Right lung (tissue), 10 donors: ENCODE data around the gene LCTL. TPM values are rescaled to one million over a fixed set of nuclear protein-coding genes. Genes with fewer than 3 reads are reported as not detected.
A peak's percentile ranks its signal among the peaks of the same experiment; 100 is the strongest.

Experiments
- DNase-seq, 2 donors: peaks; one replicate each; pipeline ENCODE4 v3.0.0-alpha.2; 2013
- long read RNA-seq, 8 donors: transcript quantifications; one replicate each; lab custom pipeline, GENCODE V29; 2026
- polyA plus RNA-seq, 5 donors: library from polyadenylated mRNA; unstranded; fragments of 120-200 nt; gene quantifications; one replicate each; pipeline versions ENCODE4 v1.2.1 to v1.2.3, GENCODE V29; 2013; ENCODE audit warnings: inconsistent platforms in 1 of 5, low replicate concordance in 1 of 5; ENCODE audit not compliant: insufficient read length in 5 of 5, insufficient read depth in 1 of 5

The LCTL gene, protein sequence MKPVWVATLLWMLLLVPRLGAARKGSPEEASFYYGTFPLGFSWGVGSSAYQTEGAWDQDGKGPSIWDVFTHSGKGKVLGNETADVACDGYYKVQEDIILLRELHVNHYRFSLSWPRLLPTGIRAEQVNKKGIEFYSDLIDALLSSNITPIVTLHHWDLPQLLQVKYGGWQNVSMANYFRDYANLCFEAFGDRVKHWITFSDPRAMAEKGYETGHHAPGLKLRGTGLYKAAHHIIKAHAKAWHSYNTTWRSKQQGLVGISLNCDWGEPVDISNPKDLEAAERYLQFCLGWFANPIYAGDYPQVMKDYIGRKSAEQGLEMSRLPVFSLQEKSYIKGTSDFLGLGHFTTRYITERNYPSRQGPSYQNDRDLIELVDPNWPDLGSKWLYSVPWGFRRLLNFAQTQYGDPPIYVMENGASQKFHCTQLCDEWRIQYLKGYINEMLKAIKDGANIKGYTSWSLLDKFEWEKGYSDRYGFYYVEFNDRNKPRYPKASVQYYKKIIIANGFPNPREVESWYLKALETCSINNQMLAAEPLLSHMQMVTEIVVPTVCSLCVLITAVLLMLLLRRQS
- under 1 TPM; 0.35 to 0.91 (median 0.44) TPM for polyA plus RNA-seq
- long read RNA-seq, donor 1: 0 reads
- long read RNA-seq, donor 2: 0 reads
- long read RNA-seq, donor 3: 0 reads
- long read RNA-seq, donor 4: 0 reads
- long read RNA-seq, donor 5: 0 reads
- long read RNA-seq, donor 6: 0 reads
- long read RNA-seq, donor 7: 0 reads
- long read RNA-seq, donor 8, partial matches to known transcripts: 11 of 11 reads
- long read RNA-seq, donor 8, other reads (novel, unspliced or antisense): 0 of 11 reads

DNA sequence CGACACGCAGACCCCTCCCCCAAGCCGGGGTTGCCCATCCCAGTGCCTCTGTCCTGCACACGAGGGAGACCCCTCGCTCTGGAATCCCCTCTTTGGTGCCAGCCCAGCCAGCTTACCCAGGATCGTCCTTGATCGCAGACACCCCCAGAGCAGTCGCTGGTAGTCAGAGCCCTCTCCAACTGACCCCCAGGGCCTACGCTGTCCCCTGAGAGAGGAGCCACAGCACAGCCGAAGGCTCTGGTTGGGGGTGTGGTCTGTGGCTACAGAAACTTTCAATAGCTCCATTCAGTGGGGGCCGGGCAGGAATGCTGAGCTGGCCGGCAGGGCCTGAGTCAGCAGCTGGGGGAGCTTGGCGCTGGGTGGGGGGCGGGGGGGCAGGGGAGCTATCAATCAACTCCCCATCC lies at the start of gene LCTL:
Gene LCTL (minus strand): TSS at position 258 of the 404 bp plus-strand sequence. CDS start 633 bp downstream, outside the sequence.
- no peak for DNase-seq

DNA sequence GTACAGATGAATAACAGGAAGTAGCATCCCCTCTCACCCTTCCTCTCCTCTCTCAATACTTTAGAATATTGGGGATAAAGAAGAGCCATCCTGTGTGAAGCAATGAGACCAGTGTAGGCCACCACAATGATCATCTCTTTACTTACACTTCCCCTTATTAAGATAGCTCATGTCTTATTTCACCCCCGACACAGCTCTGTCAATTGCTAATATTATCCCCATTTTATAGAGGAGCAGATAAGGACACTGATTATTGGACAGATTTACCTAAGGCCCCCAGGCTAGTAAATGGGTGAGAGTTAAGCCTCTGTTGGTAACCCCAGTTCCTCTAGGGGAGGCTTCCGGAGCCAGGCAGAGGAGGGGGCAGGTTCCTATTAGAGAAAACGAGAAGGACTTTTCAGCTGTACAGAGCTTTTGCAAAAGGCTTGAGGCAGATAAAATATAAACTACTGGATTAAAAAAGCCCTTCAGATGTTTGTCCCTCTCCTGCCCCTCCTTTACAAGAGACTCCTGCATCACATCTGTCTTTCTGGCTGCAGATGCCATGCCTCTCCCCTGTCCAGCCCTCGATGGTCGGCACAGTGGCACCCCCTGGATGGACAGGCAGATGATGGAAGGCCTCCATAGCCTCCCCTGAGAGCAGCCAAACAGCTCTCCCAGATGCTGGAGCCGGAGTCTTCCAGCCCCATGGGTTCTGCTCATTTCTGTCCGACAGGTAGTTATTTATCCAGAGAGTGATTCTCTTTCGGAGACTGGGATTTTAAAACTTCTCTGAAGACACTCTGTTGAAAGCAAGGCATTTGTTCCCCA lies 49.4 kb upstream of the LCTL start:
- DNase-seq: no peak

DNA sequence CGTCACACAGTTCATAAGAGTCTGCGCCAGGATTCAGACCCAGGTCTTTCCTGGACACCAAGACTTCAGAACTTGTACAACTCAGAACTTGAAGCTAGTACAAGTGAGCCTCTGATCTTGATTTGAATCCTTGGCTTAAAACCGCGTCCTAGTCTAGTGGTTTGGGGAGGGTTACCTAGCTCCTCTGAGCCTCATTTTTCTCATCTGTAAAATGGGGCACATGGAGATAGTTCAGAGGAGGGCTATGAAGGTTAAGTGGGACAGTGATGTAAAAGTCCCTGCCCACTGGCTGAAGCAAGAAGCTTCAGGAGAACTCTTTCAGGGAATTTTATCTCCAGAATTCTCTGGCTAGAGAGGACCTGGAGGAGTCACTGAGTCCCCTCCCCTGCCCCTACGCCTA lies 48.7 kb upstream of the LCTL start:
- no peak for DNase-seq

DNA sequence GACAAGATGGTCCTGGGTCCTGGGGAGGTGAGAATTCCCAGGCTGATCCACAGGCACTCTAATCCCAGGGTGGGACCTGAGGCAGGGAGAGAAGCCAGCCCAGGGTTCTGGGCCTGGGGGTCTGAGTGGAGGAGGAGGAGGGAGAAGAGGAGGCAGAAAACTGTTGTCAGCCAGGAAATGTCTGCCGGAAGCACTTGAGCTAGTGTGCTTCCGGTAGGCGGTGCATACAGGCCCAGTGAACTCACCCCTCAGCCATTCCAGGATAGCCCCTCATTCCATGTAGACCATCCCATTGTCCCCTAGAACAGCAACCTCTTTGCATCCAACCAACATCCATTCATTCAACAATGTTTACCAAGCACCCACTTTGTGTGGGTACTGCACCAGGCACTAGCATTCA lies 47.9 kb upstream of the LCTL start:
- DNase-seq: no peak

DNA sequence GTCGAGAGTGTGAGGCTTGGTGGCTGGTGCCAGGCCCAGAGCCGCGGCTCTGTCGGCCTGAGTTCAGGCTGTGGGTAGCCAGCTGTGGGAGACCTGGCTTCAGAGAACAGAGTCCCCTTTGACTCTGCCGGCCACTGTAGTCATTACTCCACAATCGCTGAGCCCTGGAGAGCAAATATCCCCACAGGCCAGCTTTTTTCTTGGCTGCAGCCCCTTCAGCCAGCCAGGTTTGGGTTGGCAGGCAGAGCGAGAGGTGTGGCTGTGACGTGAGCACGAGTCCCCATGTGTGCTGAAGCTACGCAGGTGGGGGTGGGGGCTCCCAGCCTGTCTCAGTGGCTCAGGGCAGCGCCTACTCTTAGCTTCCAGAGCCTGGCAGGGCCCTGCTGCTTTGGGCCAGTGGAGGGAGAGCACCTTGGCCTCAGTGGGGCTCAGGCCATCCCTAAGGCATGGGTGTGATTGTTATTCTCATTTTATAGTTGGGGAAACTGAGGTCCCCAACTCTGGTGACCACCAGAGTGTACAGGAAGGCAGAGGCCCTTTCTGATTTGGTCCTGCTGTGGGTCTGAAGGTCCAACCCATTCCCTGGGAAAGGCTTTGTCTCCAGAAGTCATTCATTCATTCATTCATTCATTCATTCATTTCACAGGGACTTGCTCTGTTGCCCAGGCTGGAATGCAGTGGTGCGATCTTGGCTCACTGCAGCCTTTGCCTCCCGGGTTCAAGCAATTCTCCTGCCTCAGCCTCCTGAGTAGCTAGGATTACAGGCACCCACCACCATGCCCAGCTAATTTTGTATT lies 45.7 kb upstream of the LCTL start:
- peak in 1 of 2 donors; percentile 46 for DNase-seq

DNA sequence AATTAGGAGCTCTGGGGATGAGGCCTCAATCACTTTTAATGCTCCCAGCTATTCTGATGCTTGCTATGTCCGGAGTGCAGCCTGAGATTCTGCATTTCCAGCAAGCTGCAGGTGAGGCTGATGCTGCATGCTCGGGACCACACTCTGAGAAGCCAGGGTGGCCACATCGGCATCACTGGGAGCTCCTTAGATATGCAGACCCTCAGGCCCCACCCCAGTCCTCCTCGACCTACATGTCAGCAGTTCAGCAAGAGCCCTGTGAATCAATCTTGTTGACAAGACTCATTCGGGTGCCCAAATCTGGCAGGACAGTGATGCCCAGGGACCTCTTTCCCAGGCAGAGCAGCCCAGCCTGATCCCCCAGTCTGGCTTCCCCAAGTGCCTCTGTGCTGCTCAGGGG lies 44.1 kb upstream of the LCTL start:
- DNase-seq: no peak

GRCh38 chr15:66608881-66609280 lies 43.1 kb upstream of the LCTL start:
- no peak for DNase-seq

DNA sequence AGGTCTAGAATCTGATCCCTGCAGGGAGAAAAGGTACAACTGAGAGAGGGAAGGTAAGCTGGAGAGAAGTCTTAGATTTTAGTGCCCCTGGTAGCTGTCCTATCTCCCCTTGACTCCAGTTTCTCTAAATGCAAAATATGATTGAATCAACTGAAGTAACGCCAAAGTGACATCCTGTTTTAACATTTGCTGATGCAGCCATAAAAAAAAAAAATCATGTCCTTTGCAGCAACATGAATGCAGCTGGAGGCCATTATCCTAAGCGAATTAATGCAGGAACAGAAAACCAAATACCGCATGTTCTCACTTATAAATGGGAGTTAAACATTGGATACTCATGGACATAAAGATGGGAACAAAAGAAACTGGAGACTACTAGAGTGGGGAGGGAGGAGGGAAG lies 42.4 kb upstream of the LCTL start:
- DNase-seq: no peak

- DNase-seq: peak; percentile 63 to 68
These were observed 37.7 kb upstream of the LCTL start for GRCh38 chr15:66603301-66604179.

GRCh38 chr15:66601521-66601920 lies 35.7 kb upstream of the LCTL start:
- DNase-seq: no peak

GRCh38 chr15:66600240-66600627 lies 34.4 kb upstream of the LCTL start:
- no peak for DNase-seq

- DNase-seq: no peak
These were observed 33.9 kb upstream of the LCTL start for GRCh38 chr15:66599536-66600239.

DNA sequence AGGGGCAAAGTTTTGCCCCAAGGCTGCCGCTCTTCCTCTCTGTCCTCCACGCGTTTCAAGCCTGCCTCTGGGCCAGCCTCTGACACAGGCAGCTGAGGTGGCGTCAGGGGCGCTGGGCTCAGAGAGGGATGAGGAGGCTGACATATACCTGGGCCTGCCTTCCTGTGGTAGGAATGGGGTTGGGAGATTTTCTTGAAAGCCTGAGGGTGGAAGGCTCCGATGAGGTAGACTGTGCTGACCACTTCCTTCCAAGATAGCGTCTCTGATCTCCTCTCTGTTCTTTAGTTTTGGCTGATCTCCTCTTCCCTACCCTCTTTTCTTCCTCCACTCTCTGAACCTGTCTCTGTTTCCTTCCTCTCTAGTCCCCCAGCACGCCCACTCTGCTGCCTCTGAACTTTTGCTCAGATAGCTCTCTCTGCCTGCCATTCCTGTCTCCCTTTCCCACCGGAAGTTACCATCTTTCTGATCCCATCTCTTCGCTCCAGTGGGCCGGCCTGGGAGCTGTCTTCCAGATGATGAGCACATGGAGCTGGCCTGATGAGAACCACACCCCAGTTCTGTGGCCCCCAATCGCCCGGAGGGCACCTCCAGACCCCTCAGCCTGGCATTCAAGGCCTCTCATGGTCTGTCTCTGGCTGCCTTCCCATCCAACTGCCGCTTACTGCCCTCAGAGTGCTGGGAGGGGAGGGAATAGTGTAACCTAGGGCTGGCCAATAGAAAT lies 32.5 kb upstream of the LCTL start:
- DNase-seq: no peak

GRCh38 chr15:66595931-66596545 lies 30.2 kb upstream of the LCTL start:
- no peak for DNase-seq

GRCh38 chr15:66595332-66595731 lies 29.5 kb upstream of the LCTL start:
- DNase-seq: no peak

DNA sequence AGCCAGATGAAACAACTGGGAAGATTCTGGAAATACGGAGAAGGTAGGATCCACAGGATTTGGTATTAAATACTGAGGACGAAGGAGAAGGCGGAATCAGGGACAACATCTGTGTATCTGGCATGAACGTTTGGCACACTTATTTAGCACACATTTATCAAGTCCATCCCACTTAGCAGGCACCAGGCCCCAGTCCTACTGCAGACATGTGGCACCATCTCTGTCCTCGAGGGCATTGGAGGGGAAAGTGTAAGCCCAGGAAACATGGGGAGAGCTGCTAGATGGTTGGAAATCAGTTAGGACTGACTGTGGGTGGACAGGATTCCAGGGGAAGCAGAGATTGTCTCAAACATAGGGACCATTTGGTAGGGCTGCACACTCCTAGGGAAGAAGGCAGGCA lies 29.0 kb upstream of the LCTL start:
- no peak for DNase-seq

DNA sequence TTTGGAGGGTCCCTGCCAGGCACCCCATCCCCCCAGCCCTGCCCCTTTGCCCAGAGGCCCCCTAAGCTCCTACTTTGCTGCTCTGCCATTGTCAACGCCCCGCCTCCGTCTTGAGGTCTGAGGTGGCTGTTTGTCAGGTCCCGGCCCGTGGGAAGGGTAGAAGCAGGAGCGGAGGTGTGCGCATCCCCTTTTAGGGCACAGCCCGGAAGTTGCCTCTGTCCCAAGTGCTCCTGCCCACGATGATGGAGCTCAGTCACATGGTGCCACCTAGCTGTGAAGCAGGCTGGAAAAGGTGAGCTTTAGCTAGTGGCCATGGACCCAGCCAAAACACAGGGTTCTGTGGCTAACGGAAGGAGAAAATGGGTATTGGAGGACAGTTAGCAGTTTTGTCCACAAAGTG lies 28.5 kb upstream of the LCTL start:
- no peak for DNase-seq

GRCh38 chr15:66593219-66593780 lies 27.5 kb upstream of the LCTL start:
- no peak for DNase-seq
